Measurements from ENCODE around the gene BARHL1.

The BARHL1 gene

DNA sequence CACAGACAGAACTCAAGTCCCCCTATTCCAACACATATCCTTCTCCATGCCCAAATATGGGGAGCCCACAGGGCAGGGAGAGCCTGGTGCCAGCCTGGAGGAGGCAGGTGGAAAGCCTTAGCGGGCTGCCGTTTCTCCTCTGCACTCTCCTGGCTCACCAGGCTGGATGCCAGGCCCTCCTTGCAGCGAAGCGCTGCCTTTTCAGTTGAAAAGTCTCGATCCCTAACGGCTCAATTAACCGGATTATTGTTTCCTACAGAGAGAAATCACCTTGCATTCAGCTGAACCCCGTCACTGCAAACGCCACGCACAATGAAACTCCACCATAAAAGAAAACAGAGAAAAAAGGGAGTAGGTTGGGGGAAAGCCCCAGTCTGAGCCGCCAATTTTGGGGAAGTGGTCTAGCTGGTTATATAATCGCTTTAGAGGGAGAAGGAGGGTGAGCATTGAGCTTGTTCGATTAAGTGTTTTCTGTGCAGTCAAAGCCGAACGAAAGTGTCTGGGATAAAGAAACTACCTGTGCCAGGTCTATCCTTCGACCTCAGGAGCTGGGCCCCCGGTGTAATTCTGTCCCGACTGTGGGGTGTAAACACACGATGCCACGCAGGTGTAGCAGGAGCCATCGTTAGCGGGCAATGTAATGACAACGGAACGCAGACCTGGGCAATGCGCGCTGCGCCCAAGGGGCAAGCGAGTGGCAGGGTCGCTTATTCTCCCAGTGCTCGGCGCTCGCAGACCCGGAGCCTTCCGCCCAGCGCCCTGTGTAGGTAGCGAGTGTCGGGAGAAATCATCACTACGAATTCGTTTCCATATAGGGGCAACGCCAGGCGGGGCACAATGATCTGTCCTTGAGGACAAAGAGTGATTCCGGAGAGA, 3.8 kb downstream of the BARHL1 start:
- FAIRE-seq (no peak), DNase-seq (ENCODE audit: insufficient read length, low spot score) (no peak)

GRCh38 chr9:132586830-132587591, 4.6 kb downstream of the BARHL1 start:
- FAIRE-seq, result no peak
- no peak for DNase-seq (ENCODE audit: insufficient read length, low spot score)

GRCh38 chr9:132587592-132587955, 5.2 kb downstream of the BARHL1 start:
- FAIRE-seq, result no peak
- DNase-seq (ENCODE audit: insufficient read length, low spot score), result no peak

DNA sequence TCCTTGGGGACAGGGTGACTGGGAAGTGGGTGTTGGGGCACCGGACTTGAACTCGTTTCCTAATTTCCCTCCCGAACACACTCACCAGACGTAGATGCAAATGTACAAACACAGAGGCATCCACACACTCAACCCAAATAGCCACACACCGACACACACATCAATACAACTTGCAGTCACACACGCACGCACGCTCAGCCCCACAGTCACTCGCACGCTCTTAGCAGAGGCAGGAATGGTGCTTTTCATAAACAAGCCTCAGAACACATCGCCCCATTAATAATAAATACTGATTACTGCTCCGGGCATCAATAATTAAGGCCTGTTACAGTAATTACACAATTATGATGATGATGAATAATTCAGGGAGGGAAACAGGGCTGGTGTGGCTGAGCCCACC, 5.7 kb downstream of the BARHL1 start:
- FAIRE-seq (no peak), DNase-seq (ENCODE audit: insufficient read length, low spot score) (no peak)

DNA sequence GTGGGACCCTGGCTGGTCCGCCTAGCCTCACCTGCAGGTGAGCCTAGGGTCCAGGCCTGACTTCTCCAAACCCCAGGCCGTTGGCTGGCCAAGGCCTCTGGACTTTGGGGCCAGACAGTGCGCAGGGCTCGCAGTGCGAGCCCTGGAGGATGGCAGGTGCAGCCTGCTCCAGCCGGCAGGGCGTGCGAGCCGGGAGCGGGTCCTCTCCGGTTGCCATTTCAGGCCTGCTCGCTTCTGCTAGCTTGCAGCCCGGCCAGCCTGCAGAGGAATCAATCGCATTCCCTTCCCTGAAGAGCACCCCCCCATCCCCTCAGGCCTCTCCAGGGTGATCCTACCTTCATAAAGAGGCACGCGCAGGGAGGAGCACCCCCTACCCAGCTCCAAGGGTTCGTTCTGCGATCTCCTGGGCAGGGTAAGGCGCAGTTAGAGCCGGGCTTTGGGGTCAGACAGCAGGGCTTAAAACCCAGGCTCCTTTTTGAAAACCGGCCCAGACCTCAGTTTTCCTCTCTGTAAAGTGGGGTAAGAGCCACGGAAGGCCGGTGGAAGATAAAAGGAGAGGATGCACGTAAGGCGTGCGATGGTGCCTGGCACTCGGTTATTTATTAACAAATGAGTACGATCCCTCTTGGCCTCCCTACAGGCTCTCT, 6.2 kb downstream of the BARHL1 start:
- DNase-seq (ENCODE audit: insufficient read length, low spot score), result no peak
- no peak for FAIRE-seq

- no peak for DNase-seq (ENCODE audit: insufficient read length, low spot score)
- FAIRE-seq, result no peak
Measured at GRCh38 chr9:132589148-132590036, 7.0 kb downstream of the BARHL1 start.

GRCh38 chr9:132590037-132590317, 7.6 kb downstream of the BARHL1 start:
- no peak for FAIRE-seq
- DNase-seq (ENCODE audit: insufficient read length, low spot score), result no peak

DNA sequence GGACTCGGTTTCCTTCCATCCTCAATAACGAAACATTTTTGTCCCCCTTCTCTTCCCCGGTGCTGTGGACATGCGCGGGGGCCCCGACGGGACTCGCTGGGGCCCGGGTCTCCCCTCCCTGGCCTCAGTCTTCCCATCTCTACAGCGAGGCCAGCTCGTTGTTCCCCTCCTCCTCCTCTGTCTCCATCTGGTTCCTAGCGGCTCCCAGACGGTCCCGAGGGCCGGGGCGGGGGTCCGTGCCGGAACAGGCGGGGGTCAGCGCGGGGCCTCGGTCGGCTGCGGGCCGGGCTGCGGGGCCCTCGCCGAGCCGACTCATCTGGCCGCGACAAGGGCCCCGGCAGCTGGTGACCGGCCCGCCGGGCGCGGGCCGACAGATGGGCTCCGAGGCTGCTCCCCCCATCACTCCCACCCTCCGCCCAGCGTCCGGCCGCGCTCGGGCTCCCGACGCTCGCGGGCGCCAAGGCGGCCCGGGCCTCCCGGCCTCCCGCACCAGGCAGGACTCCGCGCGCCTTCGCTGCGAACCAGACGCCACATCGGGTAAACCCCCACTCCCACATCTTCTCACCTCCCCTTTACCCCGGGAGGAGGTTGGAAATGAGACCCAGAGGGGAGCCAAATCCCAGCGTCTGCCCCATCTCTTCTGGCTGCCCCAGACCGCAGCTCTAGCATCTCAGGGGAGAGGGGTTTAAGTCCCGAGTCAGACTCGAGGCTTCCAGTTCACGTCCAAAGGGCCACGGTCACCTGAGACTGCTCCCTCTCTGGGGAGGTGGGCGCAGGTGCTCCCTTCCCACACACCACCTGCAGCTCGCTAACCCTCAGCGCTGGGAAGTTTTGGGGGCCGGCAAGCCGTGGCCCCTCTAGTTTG, 8.1 kb downstream of the BARHL1 start:
- no peak for FAIRE-seq

GRCh38 chr9:132591244-132591643, 8.8 kb downstream of the BARHL1 start:
- FAIRE-seq, result no peak

More for the DNA sequence above, 8.1 kb downstream of the BARHL1 start:
- no peak for DNase-seq (ENCODE audit: insufficient read length, low spot score)

GRCh38 chr9:132591751-132592314, 9.4 kb downstream of the BARHL1 start:
- DNase-seq (ENCODE audit: insufficient read length, low spot score) (no peak), FAIRE-seq (no peak)

More at GRCh38 chr9:132591244-132591643, 8.8 kb downstream of the BARHL1 start:
- no peak for DNase-seq (ENCODE audit: insufficient read length, low spot score)

GRCh38 chr9:132592451-132592850, 10.0 kb downstream of the BARHL1 start:
- DNase-seq (ENCODE audit: insufficient read length, low spot score) (no peak), FAIRE-seq (no peak)

GRCh38 chr9:132594412-132594811, 12.0 kb downstream of the BARHL1 start:
- DNase-seq (ENCODE audit: insufficient read length, low spot score), result no peak
- no peak for FAIRE-seq

DNA sequence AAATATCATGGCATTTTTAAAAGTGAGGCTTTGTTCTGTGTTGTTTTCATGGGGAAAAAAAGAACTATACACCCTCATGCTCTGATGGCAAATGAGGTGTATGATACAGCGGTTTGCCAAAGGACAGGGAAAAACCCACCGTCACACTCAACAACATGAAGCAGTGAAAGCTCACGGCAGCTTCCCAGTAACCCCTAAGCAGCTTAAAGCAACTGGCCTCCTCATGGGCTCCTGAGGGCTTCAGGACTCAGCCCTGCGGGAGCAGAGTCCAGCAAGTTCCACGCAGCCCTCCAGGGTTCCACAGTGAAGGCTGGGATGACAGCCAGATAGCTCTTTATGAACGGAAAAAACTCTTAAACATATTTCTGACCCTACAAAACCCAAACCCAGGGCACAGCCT, 12.9 kb downstream of the BARHL1 start:
- FAIRE-seq (no peak), DNase-seq (ENCODE audit: insufficient read length, low spot score) (no peak)

GRCh38 chr9:132596200-132596599, 13.8 kb downstream of the BARHL1 start:
- FAIRE-seq, result no peak
- DNase-seq (ENCODE audit: insufficient read length, low spot score), result no peak

DNA sequence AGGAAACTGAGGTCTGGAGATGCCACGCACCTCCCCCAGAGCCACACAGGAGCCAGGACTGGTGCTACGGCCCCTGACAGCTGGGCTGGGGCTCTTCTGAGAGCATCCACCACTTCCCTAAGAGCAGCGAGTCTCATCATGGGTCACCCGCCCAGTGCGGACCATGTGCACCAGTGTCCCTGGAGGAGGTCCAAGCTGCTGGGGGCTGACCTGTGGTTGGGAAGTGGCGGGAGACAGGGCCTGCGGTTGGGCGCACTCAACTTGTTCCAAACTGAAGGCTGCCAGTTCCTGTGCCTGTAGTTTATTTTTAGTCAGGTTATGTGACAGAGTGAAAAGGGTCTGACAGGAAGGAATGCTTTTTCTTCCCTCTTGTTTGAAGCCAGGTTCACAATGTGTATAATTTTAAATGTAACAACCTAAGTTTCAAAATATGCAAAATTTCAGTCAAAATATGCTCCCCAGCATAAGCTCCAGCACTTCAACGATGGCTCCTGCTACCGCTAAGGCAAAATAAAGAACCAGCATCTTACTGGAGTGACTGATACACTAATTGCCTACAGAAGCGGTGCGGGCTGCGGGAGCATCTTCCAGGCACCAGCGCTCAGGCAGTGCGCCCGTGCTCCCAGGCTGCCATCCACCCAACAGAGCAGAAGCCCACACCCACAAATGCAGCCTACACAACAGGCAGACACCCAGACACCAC, 14.8 kb downstream of the BARHL1 start:
- DNase-seq (ENCODE audit: insufficient read length, low spot score), result no peak
- FAIRE-seq, result no peak

GRCh38 chr9:132600326-132600984, 18.0 kb downstream of the BARHL1 start:
- no peak for FAIRE-seq
- no peak for DNase-seq (ENCODE audit: insufficient read length, low spot score)

- FAIRE-seq (no peak), DNase-seq (ENCODE audit: insufficient read length, low spot score) (no peak)
Measured at GRCh38 chr9:132602207-132602606, 19.8 kb downstream of the BARHL1 start.

GRCh38 chr9:132605387-132605786, 23.0 kb downstream of the BARHL1 start:
- no peak for DNase-seq (ENCODE audit: insufficient read length, low spot score)
- FAIRE-seq, result no peak

Measured in GM19239 (cell line).